GM12878 (cell line): ENCODE measurements around the gene ING4. TPM values are rescaled to one million over a fixed set of nuclear protein-coding genes. Genes with fewer than 3 reads are reported as not detected.

ENCODE experiments used
- BCL3 ChIP-seq: IDR thresholded peaks from 2 replicates; pipeline ENCODE4 v1.6.1; 2011; ENCODE audit warnings: borderline replicate concordance, low read depth, mild to moderate bottlenecking, moderate library complexity, low read length; ENCODE audit not compliant: insufficient read depth, poor library complexity, severe bottlenecking
- CREM ChIP-seq: IDR thresholded peaks from 2 replicates; pipeline ENCODE4 v1.6.1; 2014; ENCODE audit warnings: antibody characterized with exemption, low read depth
- E4F1 ChIP-seq: fragments of 450-650 bp; IDR thresholded peaks from 2 replicates; pipeline ENCODE4 v1.6.1; 2018; ENCODE audit warnings: borderline replicate concordance, mild to moderate bottlenecking; ENCODE audit not compliant: partially characterized antibody
- FOXK2 ChIP-seq: fragments of 450-650 bp; IDR thresholded peaks from 2 replicates; pipeline ENCODE4 v1.6.1; 2017; ENCODE audit warnings: mild to moderate bottlenecking, moderate library complexity
- MTA2 ChIP-seq: fragments of 450-650 bp; IDR thresholded peaks from 2 replicates; pipeline ENCODE4 v1.6.1; 2016; ENCODE audit warnings: low read depth, mild to moderate bottlenecking, moderate library complexity
- MYB ChIP-seq: fragments of 150-350 bp; IDR thresholded peaks from 2 replicates; pipeline ENCODE4 v1.6.1; 2014; ENCODE audit warnings: mild to moderate bottlenecking, low read depth, low read length, borderline replicate concordance
- NR2C1 ChIP-seq: fragments of 450-650 bp; IDR thresholded peaks from 2 replicates; pipeline ENCODE4 v1.6.1; 2017; ENCODE audit warnings: antibody characterized with exemption, mild to moderate bottlenecking, moderate library complexity
- NRF1 ChIP-seq: conservative IDR thresholded peaks from 2 replicates; pipeline ENCODE4 v1.6.1; 2011; ENCODE audit warnings: mild to moderate bottlenecking, low read depth, low read length, improper control_type of control experiment
- PRDM15 ChIP-seq: fragments of 450-650 bp; formaldehyde crosslinking; IDR thresholded peaks from 2 replicates; pipeline ENCODE4 v1.4.0; 2020; ENCODE audit warnings: mild to moderate bottlenecking, moderate library complexity
- RAD21 ChIP-seq: IDR thresholded peaks from 2 replicates; pipeline ENCODE4 v1.6.1; 2011; ENCODE audit warnings: mild to moderate bottlenecking, low read depth, low read length, moderate library complexity; ENCODE audit not compliant: insufficient read depth
- RCOR1 ChIP-seq: conservative IDR thresholded peaks from 2 replicates; pipeline ENCODE4 v1.6.1; 2012; ENCODE audit warnings: low read depth, low read length, improper control_type of control experiment
- RELB ChIP-seq: fragments of 450-650 bp; IDR thresholded peaks from 2 replicates; pipeline ENCODE4 v1.6.1; 2017; ENCODE audit warnings: low read depth, mild to moderate bottlenecking, moderate library complexity
- SKIL ChIP-seq: fragments of 450-650 bp; IDR thresholded peaks from 2 replicates; pipeline ENCODE4 v1.6.1; 2017; ENCODE audit warnings: mild to moderate bottlenecking, low read depth, inconsistent platforms; ENCODE audit not compliant: poor library complexity, severe bottlenecking
- SMC3 ChIP-seq: IDR thresholded peaks from 2 replicates; pipeline ENCODE4 v1.6.1; 2011; ENCODE audit warnings: low read length, improper control_type of control experiment, borderline replicate concordance
- TBL1XR1 ChIP-seq: IDR thresholded peaks from 2 replicates; pipeline ENCODE4 v1.6.1; 2012; ENCODE audit warnings: low read depth, low read length, improper control_type of control experiment
- TCF12 ChIP-seq: IDR thresholded peaks from 2 replicates; pipeline ENCODE4 v1.6.1; 2011; ENCODE audit warnings: low read depth, mild to moderate bottlenecking, low read length
- TCF3 ChIP-seq: IDR thresholded peaks from 2 replicates; pipeline ENCODE4 v1.6.1; 2012; ENCODE audit warnings: low read depth, mild to moderate bottlenecking, low read length, borderline replicate concordance; ENCODE audit not compliant: insufficient read depth
- polyA plus RNA-seq, 11 experiments: library from polyadenylated mRNA; depleted of rRNA in 4 of 11; unstranded in 6 of 11; stranded (reverse) in 5 of 11; fragments of >200 nt; fragmentation: Nextera tagmentation in 4 of 11; fragmentation: Illumina TruSeq in 1 of 11; extraction: Ambion mirVana in 4 of 11; extraction: Trizol in 1 of 11; gene quantifications; 1 replicate in 1 of 11; 2 replicates in 10 of 11; pipeline versions ENCODE4 v1.2.1 to v1.2.3, GENCODE V29; 2011 to 2016; ENCODE audit warnings: inconsistent platforms in 2 of 11, missing spikeins in 2 of 11, low read depth in 1 of 11
- total RNA-seq, 4 experiments: library from RNA; depleted of rRNA in 3 of 4; stranded (reverse); fragments of >200 nt in 3 of 4; fragmentation: Illumina TruSeq in 1 of 4; extraction: Trizol in 1 of 4; gene quantifications; 2 replicates each; pipeline versions ENCODE4 v1.2.1 to v1.2.3, GENCODE V29; 2013 to 2021

Gene ING4
- total and polyA plus RNA-seq, 10 of the 15 experiments (the other 5 are each of a cell fraction or from before 2014, with no cell fraction given): 7.2 to 53.9 (median 21.8) TPM

GRCh38 chr12:6662906-6663742 lies at the start of gene ING4 (continued):
- TF ChIP-seq E4F1 (peak; percentile 95), MYB (no peak), PRDM15 (no peak), NRF1 (no peak), SKIL (peak; percentile 84), BCL3 (no peak), CREM (peak; percentile 100), RELB (peak; percentile 99), TCF3 (no peak), FOXK2 (peak; percentile 91), MTA2 (peak; percentile 58; the same call in 1 of the 2 replicates), TBL1XR1 (peak; percentile 67), TCF12 (no peak), RAD21 (no peak), RCOR1 (no peak), SMC3 (no peak), NR2C1 (peak; percentile 95)
